Stimulated activated CD4-positive, alpha-beta T cell treated with anti-CD3 and anti-CD28 coated beads, Interleukin-1b, Interleukin-23, amount 100 ng/mL, for 4 hours (primary cell): ENCODE measurements around the gene NKAIN2.
"Not testable (repeated sequence)": the region's sequence is repeated elsewhere in the genome, so short reads cannot be mapped to it uniquely, and the experiment has no call there.

Experiments
- DNase-seq, 2 donors: peaks; one replicate each; pipeline ENCODE4 v3.0.0-alpha.2; 2020; ENCODE audit warnings: low read depth in 2 of 2

The NKAIN2 gene

GRCh38 chr6:124494956-124495664 lies 691.4 kb downstream of the NKAIN2 start:
- DNase-seq: no peak

- DNase-seq: no peak
These were observed 692.1 kb downstream of the NKAIN2 start for GRCh38 chr6:124495665-124496190.

GRCh38 chr6:124496334-124496733 lies 692.7 kb downstream of the NKAIN2 start:
- DNase-seq: no peak

GRCh38 chr6:124512431-124512830 lies 708.8 kb downstream of the NKAIN2 start:
- no peak for DNase-seq

- DNase-seq: no peak
These were observed 713.7 kb downstream of the NKAIN2 start for GRCh38 chr6:124517339-124517738.

GRCh38 chr6:124520514-124520913 lies 716.8 kb downstream of the NKAIN2 start:
- no peak for DNase-seq

GRCh38 chr6:124522335-124522734 lies 718.7 kb downstream of the NKAIN2 start:
- DNase-seq: no peak

GRCh38 chr6:124524491-124525200 lies 721.0 kb downstream of the NKAIN2 start:
- no peak for DNase-seq

- DNase-seq: no peak
These were observed 727.3 kb downstream of the NKAIN2 start for GRCh38 chr6:124530926-124531325.

GRCh38 chr6:124535299-124535698 lies 731.6 kb downstream of the NKAIN2 start:
- no peak for DNase-seq

- DNase-seq: no peak
These were observed 732.1 kb downstream of the NKAIN2 start for GRCh38 chr6:124535746-124536145.

GRCh38 chr6:124536157-124536841 lies 732.6 kb downstream of the NKAIN2 start:
- DNase-seq: no peak

GRCh38 chr6:124536842-124537191 lies 733.2 kb downstream of the NKAIN2 start:
- no peak for DNase-seq

GRCh38 chr6:124539096-124539495 lies 735.4 kb downstream of the NKAIN2 start:
- DNase-seq: no peak

- no peak for DNase-seq
These were observed 737.9 kb downstream of the NKAIN2 start for GRCh38 chr6:124541573-124541972.

- DNase-seq: no peak
These were observed 742.9 kb downstream of the NKAIN2 start for GRCh38 chr6:124546601-124547000.

GRCh38 chr6:124551711-124552233 lies 748.1 kb downstream of the NKAIN2 start:
- DNase-seq: no peak

GRCh38 chr6:124557873-124558272 lies 754.2 kb downstream of the NKAIN2 start:
- no peak for DNase-seq

- DNase-seq: not testable (repeated sequence)
These were observed 756.4 kb downstream of the NKAIN2 start for GRCh38 chr6:124560078-124560477.

GRCh38 chr6:124560873-124561567 lies 757.4 kb downstream of the NKAIN2 start:
- DNase-seq: no peak

GRCh38 chr6:124561635-124562130 lies 758.0 kb downstream of the NKAIN2 start:
- no peak for DNase-seq

GRCh38 chr6:124564125-124564524 lies 760.5 kb downstream of the NKAIN2 start:
- not testable (repeated sequence) for DNase-seq
